HFFc6 (cell line): ENCODE results near the gene PLEKHA7. TPM values are rescaled to one million over a fixed set of nuclear protein-coding genes. Genes with fewer than 3 reads are reported as not detected.

Experiments used
- DNase-seq: peaks from one replicate; pipeline ENCODE4 v3.0.0-alpha.2; 2018
- H3K27ac Mint-ChIP-seq: 2 replicates; pipeline ENCODE4 v1.8.0; 2020; ENCODE audit warnings: mild to moderate bottlenecking, mixed read lengths
- H3K27me3 Mint-ChIP-seq: 2 replicates; pipeline ENCODE4 v1.8.0; 2021; ENCODE audit warnings: mild to moderate bottlenecking, moderate library complexity, mixed read lengths; ENCODE audit not compliant: insufficient read depth
- H3K36me3 Mint-ChIP-seq: 2 replicates; pipeline ENCODE4 v1.8.0; 2021; ENCODE audit warnings: low read depth, mixed read lengths
- H3K4me1 Mint-ChIP-seq: 2 replicates; pipeline ENCODE4 v1.8.0; 2020; ENCODE audit warnings: low read depth, mixed read lengths
- H3K4me3 Mint-ChIP-seq: 2 replicates; pipeline ENCODE4 v1.8.0; 2020; ENCODE audit warnings: mild to moderate bottlenecking, moderate library complexity, mixed read lengths
- H3K9me3 Mint-ChIP-seq: 2 replicates; pipeline ENCODE4 v1.8.0; 2020; ENCODE audit warnings: mild to moderate bottlenecking, mixed read lengths
- total RNA-seq, 6 experiments: library from RNA; stranded (reverse); fragmentation: NEBNext Ultra II Directional; extraction: Animal tissue kit (Norgen Biotek cat#: 25700); gene quantifications; 2 replicates in 1 of 6; 3 replicates in 5 of 6; pipeline ENCODE4 v1.2.3, GENCODE V29; 2021
- TF ChIP-seq, protein P1 (sequence below): fragments of 200-600 bp; sonication (generic); IDR thresholded peaks from 2 replicates; pipeline ENCODE4 v1.5.0; 2021; ENCODE audit warnings: antibody characterized with exemption, mild to moderate bottlenecking

PLEKHA7 gene
- total RNA-seq, 6 experiments from 2014 or later, result 0.07 to 0.24 (median 0.08) TPM; not detected in 3

DNA sequence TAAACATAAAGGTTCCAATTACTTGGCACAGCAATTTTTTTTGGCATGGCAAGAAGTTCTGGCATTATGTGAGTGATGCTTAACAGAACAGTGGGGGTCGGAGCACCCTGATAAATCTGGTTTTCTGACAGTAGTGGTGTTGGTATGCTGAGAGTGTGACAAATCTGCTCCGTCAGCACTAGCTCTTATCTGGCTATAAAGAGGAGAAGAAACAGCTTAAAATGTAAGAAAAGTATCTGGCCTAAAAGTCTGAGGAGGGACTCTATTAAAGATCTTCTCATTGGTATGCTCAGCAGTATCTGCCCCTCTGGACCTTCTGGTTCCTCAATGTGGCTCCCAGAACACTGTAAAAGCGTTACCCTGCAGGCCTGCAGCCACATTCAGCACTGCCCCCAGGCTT lies 137.4 kb downstream of the PLEKHA7 start:
- Mint-ChIP-seq H3K36me3 (no peaks in the 10 kb centered on the region), H3K9me3 (no peaks in the 10 kb centered on the region), H3K4me3 (no peak overlapping the region), H3K27ac (no peak overlapping the region), H3K27me3 (peaks cover 11% of the 10 kb centered on the region), H3K4me1 (peaks cover 6% of the 10 kb centered on the region; the same call in 1 of the 2 replicates)
- no peak for DNase-seq
- TF ChIP-seq, protein P1, sequence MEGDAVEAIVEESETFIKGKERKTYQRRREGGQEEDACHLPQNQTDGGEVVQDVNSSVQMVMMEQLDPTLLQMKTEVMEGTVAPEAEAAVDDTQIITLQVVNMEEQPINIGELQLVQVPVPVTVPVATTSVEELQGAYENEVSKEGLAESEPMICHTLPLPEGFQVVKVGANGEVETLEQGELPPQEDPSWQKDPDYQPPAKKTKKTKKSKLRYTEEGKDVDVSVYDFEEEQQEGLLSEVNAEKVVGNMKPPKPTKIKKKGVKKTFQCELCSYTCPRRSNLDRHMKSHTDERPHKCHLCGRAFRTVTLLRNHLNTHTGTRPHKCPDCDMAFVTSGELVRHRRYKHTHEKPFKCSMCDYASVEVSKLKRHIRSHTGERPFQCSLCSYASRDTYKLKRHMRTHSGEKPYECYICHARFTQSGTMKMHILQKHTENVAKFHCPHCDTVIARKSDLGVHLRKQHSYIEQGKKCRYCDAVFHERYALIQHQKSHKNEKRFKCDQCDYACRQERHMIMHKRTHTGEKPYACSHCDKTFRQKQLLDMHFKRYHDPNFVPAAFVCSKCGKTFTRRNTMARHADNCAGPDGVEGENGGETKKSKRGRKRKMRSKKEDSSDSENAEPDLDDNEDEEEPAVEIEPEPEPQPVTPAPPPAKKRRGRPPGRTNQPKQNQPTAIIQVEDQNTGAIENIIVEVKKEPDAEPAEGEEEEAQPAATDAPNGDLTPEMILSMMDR, result no peak

DNA sequence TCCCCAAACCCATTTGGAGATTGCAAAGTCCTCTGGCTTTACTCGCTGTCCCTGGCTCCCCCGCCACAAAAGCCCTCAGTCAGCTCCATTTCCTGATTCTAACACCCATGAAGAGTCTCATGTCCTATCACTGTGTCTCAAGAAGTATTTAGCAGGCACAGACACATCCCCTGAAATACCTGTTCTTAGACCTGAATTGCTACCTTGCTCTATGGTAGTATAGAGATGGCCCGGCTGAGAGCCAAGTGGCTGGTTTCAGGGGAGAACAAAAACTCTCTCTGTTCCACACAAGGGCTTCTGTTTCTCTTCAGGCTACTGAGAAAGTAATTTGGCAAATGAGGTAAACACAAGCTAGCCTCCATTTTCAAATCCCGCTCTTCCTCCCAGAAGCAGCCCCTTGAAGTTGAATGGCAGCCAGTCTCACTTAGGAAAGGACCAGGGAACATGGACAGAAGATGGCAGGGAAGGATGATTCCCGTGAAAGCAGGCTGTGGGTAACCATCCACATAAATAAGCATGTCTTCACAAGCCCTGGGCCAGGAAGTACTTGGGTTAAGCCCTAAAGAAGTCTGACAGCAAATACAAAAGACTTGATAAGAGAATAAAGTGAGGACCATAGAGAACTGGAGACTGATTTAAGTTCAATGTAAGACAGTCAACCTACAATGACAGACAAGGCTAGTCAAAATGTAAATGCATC lies 138.0 kb downstream of the PLEKHA7 start:
- H3K27ac Mint-ChIP-seq, result no peak overlapping the region
- H3K27me3 Mint-ChIP-seq, result peaks cover 12% of the 10 kb centered on the region
- H3K9me3 Mint-ChIP-seq, result no peaks in the 10 kb centered on the region
- no peak for DNase-seq
- TF ChIP-seq, protein P1, result no peak
- H3K4me1 Mint-ChIP-seq, result peaks cover 6% of the 10 kb centered on the region; the same call in 1 of the 2 replicates
- no peak overlapping the region for H3K4me3 Mint-ChIP-seq
- no peaks in the 10 kb centered on the region for H3K36me3 Mint-ChIP-seq

DNA sequence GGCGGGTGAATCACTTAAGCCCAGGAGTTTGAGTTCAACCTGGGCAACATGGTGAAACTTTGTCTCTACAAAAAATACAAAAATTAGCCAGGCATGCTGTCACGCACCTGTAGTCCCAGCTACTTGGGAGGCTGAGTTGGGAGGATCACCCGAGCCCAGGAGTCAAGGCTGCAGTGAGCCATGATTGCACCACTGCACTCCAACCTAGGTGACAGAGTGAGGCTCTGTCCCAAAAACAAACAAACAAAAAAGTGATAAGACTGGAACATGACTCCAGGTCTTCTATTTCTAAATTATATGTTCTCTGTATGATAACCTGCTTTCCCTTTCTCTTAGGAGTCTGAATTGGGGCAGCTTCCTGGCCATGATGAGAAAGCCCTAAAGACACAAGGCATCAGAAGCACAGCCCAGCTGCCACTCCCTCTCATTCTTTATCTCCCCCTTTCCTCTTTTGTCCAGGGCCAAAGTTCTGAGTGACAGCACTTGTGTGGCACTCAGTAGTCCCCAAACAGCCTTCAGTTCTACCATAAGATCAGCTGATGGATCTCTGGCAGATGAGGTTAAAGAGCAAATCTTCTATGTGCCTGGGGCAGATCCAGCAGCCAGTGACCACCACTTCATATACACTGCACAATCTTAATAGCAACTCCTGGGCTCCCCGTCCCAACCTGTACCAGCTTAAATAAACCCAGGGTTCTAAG lies 139.8 kb downstream of the PLEKHA7 start:
- Mint-ChIP-seq H3K4me3 (no peak overlapping the region), H3K4me1 (peaks cover 7% of the 10 kb centered on the region; the same call in 1 of the 2 replicates), H3K36me3 (no peaks in the 10 kb centered on the region), H3K27ac (no peak overlapping the region), H3K9me3 (no peaks in the 10 kb centered on the region), H3K27me3 (peaks cover 13% of the 10 kb centered on the region)
- TF ChIP-seq, protein P1, result no peak
- no peak for DNase-seq

DNA sequence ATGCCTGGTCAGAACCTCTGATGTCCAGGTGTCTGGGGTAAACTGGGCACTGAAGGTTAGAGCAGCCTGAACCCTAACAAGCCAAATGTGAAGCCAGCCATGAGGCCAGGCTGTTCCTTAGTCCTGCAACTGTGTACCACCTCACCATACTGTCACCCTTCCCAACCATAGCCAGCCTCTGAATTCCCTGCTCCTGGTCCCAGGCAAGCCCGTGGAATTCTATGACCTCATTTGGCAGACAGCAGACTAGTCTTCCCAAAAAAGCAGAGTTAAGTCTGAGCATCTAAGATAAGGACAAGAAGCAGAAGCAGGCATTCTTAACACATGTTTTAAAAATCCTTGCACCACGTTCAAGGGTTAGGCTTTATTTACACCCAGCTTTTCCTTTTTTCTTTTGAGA lies 140.9 kb downstream of the PLEKHA7 start:
- no peak overlapping the region for H3K27ac Mint-ChIP-seq

GRCh38 chr11:16871368-16871767 lies 142.8 kb downstream of the PLEKHA7 start:
- no peak for DNase-seq
- no peaks in the 10 kb centered on the region for H3K36me3 Mint-ChIP-seq
- H3K4me1 Mint-ChIP-seq, result peaks cover 7% of the 10 kb centered on the region; the same call in 1 of the 2 replicates
- no peaks in the 10 kb centered on the region for H3K9me3 Mint-ChIP-seq
- H3K4me3 Mint-ChIP-seq, result no peak overlapping the region
- TF ChIP-seq, protein P1, result no peak
- H3K27ac Mint-ChIP-seq, result no peak overlapping the region
- peaks cover 6% of the 10 kb centered on the region for H3K27me3 Mint-ChIP-seq

More for the DNA sequence above, 140.9 kb downstream of the PLEKHA7 start:
- H3K9me3 Mint-ChIP-seq, result no peaks in the 10 kb centered on the region
- no peaks in the 10 kb centered on the region for H3K36me3 Mint-ChIP-seq
- H3K4me3 Mint-ChIP-seq, result no peak overlapping the region
- peaks cover 10% of the 10 kb centered on the region for H3K27me3 Mint-ChIP-seq
- no peak for DNase-seq
- TF ChIP-seq, protein P1, result no peak
- peaks cover 7% of the 10 kb centered on the region; the same call in 1 of the 2 replicates for H3K4me1 Mint-ChIP-seq
